Left colon (tissue), 2 donors: ENCODE measurements around the gene CSTF2. TPM values are rescaled to one million over a fixed set of nuclear protein-coding genes. Genes with fewer than 3 reads are reported as not detected.
"Not testable (repeated sequence)": the region's sequence is repeated elsewhere in the genome, so short reads cannot be mapped to it uniquely, and the experiment has no call there.

ENCODE experiments used
- ATAC-seq: fragments of 200-7000 bp; cut with Tn5 transposase; one replicate; pipeline ENCODE4 v1.9.1; 2020; ENCODE audit warnings: mild to moderate bottlenecking, moderate library complexity
- DNase-seq, 2 donors: peaks; one replicate each; pipeline ENCODE4 v3.0.0-alpha.2; 2020
- intact Hi-C, 2 donors: fragments of 100-400 bp; cut with DNase I in 1 of 2; cut with micrococcal nuclease in 1 of 2; formaldehyde crosslinking; loops; one replicate each; pipeline versions ENCODE4 v1.11.2 to v1.14.0; 2022; cut with DNase I, micrococcal nuclease
- long read RNA-seq: library from polyadenylated mRNA; unstranded; transcript quantifications from one replicate; pipeline ENCODE4 v2.0.0, GENCODE V29; 2021
- total RNA-seq, 2 donors: library from RNA; stranded (reverse); fragmentation: NEBNext Ultra II Directional; extraction: Animal tissue kit (Norgen Biotek cat#: 25700); gene quantifications; one replicate each; pipeline ENCODE4 v1.2.1, GENCODE V29; 2021
- donor health status: DM: no; HTN: no; CAD: no.
- donor health status: DM: yes; HTN: yes; CAD: no.

The CSTF2 gene, protein sequence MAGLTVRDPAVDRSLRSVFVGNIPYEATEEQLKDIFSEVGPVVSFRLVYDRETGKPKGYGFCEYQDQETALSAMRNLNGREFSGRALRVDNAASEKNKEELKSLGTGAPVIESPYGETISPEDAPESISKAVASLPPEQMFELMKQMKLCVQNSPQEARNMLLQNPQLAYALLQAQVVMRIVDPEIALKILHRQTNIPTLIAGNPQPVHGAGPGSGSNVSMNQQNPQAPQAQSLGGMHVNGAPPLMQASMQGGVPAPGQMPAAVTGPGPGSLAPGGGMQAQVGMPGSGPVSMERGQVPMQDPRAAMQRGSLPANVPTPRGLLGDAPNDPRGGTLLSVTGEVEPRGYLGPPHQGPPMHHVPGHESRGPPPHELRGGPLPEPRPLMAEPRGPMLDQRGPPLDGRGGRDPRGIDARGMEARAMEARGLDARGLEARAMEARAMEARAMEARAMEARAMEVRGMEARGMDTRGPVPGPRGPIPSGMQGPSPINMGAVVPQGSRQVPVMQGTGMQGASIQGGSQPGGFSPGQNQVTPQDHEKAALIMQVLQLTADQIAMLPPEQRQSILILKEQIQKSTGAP
- 10 to 100 TPM; 23.9 to 26.5 TPM for total RNA-seq
- long read RNA-seq, transcript CSTF2-201 (14 exons, 1,958 nt) = major isoform, 53 of 62 reads
- long read RNA-seq, partial matches to known transcripts = 9 of 62 reads
- long read RNA-seq, other reads (novel, unspliced or antisense) = 0 of 62 reads

DNA sequence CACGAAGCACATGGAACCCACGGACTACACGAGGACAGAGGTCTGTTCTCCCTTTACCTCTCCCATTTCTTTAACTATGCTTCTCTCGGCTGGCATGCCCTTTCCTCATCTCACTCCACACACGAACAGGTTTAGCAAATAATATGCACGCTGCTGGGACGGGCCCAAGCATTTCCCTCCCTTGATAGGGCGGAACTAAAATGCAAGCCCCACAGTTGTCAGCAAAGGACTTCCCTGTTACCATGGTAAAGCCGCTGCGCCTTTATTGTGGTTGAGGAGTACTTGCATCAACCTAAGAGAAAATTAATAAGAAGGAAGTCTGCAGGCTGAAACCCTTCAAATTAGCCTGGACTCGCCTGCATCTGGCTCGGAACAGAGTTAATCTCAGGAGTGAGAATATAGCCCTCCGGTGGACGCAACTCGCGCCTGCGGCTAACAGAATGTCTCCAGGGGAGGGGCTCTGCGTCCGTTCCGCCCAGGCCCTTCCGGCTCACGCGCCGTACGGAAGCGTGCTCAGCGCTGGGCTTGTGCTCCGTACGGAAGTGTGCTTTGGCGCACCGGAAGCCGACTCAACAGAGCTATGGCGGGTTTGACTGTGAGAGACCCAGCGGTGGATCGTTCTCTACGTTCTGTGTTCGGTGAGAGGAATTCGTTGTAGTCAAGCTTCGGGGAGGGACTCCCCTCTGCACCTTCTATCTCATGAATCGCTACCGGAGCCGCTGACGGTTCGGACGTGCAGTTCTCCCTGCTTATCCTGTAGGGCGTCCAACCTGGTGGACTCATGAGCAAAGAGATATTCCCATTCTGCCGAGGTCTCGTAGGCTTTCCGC, at the start of gene CSTF2:
TSS of gene CSTF2 (plus strand) at position 555 of the 830 bp plus-strand sequence. CDS start at position 581, 26 bp downstream.
- intact Hi-C loops = no loop called here
- ATAC-seq (peak; percentile 97), DNase-seq (peak; percentile 77 to 85)

DNA sequence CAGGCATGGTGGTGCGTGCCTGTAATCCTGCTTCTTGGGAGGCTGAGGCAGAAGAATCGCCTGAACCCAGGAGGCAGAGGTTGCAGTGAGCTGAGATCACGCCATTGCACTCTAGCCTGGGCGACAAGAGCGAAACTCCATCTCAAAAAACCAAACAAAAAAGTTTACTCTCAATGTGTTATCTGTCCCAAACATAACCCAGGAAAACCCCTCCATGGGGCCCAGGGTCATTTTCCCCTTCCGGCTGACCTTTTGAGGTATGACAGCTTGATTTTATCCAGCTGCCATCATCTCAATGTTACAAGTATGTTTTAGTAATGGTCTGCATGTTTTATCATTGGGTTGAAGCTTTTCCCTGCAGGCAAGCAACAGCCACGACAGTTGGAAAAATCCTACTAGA, 23.8 kb upstream of the CSTF2 start:
- ATAC-seq, DNase-seq, intact Hi-C loops: not testable (repeated sequence)

DNA sequence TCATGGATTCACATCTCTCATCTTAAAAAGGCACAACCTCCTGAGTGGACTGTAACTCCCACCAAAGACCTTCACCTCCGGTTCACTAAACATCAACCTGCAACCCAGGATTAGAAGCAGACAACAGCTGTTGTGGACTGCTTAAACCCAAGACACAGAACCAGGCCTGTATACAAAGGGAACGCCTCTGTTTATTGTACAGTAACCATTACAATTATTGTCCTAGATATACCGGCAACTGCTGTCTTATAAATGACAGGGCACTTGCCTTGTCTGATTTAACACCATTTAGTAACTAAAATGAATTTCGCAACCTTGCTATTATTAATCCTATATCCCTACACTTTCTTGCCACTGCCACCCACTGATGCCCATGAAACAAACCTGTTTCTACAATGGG, 22.8 kb upstream of the CSTF2 start:
- intact Hi-C loops = no loop called here
- ATAC-seq (peak; percentile 71), DNase-seq (no peak)

DNA sequence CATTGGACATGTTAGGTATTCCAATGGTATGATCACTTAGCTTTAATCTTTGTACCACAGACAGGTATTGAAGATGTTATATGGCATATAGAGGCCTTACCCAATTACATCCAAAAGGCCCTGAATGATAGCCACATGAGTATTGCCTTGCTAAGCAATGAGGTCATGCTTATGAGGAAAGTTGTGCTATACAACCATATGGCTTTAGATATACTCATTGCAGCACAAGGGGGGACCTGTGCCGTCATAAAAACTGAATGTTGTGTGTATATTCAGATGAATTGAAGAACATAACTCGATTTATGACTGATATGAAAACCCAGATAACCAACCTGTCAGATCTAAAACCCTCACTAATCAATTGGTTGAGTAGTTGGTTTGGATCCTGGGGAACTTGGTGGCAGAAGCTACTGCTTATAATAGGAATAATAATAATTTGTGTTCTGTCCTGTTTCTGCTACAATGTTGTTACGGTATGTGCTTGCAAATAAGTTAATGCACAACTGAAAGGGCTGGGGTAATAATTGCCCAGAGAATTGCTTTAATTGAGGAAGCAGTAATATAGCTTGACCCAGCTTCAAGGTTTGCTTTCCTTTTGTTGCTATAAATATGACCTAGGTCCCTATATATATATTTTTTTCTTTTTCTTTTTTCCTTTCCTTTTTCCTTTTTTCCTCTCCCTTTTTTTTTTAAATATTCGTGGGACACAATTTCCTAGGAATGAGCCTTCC, 21.5 kb upstream of the CSTF2 start:
- intact Hi-C loops = no loop called here
- DNase-seq = no peak

DNA sequence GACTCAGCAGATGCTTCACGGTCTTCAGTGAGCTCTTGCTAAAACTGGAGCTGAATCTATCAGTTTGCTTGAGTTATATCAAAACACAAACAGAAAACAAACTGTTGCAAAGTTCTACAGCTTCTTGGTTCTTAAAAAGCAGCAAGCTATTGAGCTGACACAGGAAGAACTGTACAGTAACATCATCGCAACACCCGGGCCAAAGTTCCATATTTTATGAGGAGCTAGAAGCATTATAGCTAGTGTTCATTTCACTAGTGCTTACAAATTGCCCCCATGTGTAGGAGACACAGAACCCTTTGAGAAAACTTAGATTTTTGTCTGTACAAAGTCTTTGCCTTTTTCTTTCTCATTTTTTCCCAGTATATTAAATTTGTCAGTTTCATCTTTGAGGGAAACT, 17.3 kb upstream of the CSTF2 start:
- intact Hi-C loops = no loop called here
- ATAC-seq (peak; percentile 86), DNase-seq (peak; percentile 22 to 28)

More for the DNA sequence above, 21.5 kb upstream of the CSTF2 start:
- ATAC-seq = peak; percentile 70

DNA sequence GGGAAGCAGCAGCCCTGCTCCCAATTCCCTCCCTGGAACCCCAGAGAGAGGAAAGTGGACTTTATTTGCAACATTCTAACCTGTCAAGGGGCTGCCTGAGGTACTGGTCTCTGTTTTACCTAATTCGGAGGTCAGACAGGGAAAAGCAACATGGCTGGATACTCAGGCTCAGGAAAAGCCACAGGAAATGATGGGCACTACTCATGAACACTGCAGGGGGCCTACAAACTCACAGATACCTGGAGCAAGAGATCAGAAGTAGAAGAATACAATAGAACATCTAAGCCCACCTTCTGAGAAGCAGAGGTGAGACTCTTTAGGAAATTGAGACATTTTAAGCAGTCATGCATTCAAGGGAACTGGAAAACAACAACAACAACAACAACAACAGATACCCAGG, 15.4 kb upstream of the CSTF2 start:
- ATAC-seq (no peak), DNase-seq (no peak)
- intact Hi-C loops = no loop called here

DNA sequence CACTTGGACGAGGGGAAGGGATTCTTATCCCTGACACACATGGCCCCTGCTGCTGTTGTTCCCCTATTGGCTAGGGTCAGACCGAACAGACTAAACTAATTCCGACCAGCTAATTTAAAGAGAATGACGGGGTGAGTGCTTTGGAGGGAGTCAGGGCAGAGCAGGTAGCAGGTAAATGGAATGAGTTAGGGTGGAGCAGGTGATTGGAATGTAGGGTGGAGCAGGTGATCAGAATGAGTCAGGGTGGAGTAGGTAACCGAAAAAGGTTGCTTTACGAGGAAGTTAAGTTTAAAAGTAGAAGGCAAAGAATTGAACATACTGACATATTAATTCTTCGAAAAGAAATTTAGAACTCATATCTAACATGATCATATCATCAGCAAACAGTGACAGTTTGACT, 11.9 kb upstream of the CSTF2 start:
- DNase-seq, intact Hi-C loops: not testable (repeated sequence)
- ATAC-seq = peak; percentile 36

DNA sequence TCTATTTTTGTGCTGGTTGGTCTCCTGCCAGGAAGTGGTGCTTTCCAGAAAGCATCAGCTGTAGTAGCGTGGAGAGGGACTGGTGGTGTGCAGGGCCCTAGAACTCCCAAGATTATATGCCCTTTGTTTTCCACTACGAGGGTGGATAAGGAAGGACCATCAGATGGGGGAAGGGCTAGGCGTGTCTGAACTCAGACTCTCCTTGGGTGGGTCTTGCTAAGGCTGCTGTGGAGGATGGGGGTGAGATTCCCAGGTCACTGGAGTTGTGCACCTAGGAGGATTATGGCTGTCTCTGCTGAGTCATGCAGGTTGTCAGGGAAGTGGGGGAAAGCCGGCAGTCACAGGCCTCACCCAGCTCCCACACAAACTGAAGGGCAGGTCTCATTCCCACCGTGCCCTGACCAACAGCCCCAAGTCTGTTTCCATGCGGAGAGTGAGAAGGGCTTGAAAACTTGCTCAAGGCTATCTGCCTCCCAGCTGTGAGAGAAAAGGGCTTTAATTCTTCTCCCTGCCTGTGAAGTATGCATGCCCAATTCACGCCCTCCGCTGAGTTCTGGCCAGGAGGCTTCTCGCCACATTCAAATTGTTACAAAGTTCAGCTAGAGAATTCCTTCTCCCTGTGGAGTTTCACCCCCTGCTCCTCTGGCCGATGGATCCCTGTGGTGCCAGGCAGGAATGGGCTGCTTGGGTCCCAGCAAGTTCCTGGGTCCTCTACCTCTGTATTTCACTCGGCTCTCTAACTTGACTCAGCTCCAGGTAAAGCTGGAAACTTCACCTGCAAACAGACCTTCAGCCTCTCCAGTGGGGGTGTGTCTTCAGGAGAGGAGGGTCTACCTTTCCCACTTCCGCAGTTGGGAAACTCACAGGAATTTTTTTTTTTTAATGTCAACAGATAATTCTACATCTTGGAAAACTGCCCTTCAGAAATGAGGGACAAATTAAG, 7.7 kb upstream of the CSTF2 start:
- ATAC-seq (peak; percentile 77), DNase-seq (peak; percentile 66 to 68)
- intact Hi-C loops = no loop called here

DNA sequence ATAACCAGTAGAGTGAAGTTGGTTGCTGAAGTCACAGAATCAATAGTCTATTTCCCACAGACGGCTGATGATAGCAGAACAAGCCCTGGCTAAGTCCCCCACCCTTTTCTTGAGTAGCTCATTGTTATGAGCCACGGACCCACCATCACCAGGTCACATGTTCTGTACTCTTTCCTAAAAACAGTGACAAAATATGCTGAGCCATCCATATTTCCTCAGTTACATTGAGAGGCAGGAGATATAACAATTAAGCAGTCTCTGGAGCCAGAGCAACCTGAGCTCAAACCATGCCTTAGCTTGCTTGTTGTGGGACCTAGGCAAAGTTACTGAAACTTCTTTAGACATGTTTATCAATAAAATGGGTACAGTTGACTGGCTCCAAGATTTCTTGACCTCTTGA, 2.9 kb upstream of the CSTF2 start:
- intact Hi-C loops = no loop called here
- DNase-seq (no peak), ATAC-seq (no peak)

DNA sequence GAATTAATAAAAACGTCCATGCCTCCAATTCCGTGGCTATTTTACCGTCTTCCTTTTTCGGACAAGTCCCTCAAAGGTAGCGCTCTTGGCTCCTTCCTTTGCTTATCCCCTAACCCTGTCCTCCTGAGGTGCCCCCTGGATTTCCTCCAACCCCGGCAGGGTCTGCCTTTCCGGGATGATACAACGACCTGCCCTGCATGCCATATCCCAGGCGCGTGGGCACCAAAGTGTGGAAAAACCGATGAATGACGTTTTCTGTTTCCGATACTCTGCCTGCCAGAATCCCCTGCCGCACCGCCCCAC, 706 bp upstream of the CSTF2 start:
- ATAC-seq (no peak), DNase-seq (no peak)

DNA sequence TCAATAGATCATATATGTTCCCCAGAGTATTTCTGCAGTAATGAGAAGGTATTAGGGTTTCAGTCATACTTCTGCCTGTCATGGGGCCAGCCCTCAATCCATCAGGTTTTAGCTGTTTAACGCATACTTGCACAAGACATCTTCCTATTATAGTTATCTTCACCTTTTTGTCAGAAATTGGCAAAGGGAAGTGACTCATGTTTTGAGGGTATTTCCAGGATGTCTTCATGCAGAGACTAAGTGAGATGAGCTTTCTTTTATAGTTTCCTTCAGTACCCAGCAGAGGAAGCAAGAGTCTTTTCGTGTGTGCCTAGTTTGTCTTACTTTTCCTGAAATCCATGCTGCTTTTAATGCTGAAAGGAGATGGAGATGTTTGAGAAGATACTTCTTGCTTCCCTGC, 9.5 kb downstream of the CSTF2 start:
- ATAC-seq = no peak
- no peak for DNase-seq
- intact Hi-C loops = no loop called here

More for the DNA sequence above, 706 bp upstream of the CSTF2 start:
- intact Hi-C loops = no loop called here

DNA sequence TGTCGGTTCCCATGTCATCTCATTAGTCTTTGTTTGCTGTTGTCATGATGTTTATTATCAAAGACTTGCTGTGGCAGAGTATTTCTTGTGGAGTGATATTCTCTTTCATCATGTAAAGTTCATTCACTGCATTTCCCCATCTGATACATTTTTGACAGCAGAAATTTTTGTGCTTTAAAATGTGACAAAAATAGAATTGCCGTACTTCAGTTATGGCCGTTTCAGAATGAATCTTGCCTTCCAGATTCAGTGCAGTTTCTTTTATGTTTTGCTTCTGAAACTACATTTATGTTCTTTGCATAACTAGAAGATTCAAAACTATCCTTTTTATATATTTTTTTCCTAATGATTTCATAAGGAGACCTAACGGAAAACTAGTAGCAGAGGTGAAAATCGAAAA, 10.0 kb downstream of the CSTF2 start:
- intact Hi-C loops = no loop called here
- ATAC-seq = no peak
- DNase-seq = no peak

DNA sequence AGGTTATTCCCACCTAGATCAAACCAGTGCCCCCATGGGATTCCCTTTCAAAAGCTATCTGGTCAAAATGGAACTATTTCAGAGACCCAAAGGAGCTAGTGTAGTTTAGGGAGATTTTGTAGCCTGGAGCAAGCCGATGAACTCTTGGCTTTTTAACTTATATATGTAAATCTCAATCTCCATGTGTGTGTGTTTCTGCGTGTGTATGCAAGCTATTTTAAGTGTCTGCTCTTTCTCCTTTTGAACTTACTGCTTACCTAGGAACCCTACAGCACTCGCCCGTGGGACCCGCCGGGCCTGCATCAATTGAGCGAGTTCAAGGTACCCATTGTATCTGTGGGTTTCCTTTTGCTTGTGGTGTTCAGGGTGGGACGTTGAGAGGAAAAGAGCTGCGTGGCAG, 10.4 kb downstream of the CSTF2 start:
- DNase-seq = no peak
- ATAC-seq = no peak
- intact Hi-C loops = no loop called here

DNA sequence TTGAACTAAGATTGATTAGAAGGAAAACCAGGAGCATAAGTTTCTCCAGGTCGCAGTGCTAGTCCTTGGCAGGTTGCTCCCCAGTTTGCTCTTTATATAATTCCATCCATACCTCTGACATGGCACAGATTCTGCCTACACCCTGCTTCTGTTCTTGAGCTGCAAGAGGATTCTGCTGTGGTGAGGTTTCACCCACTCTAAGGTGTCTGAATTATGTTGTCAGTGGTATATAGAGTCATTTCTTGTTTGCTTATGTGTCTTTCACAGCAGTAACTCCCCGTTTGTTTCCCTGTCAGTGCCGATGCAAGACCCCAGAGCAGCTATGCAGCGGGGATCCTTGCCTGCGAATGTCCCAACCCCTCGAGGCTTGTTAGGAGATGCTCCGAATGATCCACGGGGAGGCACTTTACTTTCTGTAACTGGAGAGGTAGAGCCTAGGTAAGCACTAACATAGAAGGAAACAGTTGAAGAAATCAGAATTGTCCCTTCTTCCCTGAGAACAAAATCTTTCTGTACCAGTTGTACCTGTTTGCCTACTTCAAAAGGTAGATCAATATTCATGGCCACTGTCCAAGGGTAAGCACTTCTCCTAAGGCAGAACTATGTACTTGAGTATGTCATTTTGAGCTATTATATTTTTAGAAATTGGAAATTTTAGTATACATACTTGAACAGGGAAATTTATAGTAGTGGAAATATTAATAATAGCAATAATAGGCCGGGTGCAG, 11.2 kb downstream of the CSTF2 start:
- ATAC-seq (no peak), DNase-seq (no peak)
- intact Hi-C loops = no loop called here

DNA sequence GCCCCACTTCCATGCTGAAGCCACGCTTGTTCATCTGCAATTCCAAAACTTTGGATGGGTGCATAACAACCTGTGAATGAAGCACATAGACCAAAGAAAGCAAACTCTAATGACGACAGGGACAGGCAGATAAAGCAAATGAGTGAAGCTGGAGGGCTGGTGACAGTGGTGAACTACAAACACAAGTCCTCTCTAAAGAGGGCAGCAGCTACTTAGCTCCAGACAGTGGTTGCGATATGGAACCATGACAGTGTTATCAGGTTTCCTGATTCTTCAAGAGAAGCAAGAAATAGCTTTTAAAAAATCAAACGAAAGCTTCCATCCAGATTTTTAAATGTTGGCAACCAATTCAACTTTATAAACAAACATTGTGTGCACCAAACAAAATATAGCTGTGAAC, 30.1 kb downstream of the CSTF2 start:
- DNase-seq (no peak), ATAC-seq (no peak)
- intact Hi-C loops = no loop called here

DNA sequence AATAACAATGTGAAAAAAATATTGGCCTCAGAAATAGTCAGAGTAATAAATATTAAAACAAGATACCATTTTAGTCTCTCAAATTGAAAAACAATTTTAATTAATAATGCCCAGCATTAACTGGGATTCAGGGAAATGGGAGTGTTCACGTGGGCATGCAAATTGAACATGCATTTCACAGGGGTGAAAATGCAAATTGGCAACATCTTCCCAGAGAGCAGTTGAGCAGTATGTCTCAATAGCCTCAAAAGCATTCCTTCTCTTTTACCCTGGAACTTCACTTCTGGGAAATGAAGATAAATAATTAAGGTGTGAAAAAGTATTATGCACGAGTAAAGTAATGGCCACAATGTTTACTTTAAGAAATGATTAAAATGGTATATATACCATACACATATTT, 32.6 kb downstream of the CSTF2 start:
- intact Hi-C loops = no loop called here
- no peak for DNase-seq
- no peak for ATAC-seq

DNA sequence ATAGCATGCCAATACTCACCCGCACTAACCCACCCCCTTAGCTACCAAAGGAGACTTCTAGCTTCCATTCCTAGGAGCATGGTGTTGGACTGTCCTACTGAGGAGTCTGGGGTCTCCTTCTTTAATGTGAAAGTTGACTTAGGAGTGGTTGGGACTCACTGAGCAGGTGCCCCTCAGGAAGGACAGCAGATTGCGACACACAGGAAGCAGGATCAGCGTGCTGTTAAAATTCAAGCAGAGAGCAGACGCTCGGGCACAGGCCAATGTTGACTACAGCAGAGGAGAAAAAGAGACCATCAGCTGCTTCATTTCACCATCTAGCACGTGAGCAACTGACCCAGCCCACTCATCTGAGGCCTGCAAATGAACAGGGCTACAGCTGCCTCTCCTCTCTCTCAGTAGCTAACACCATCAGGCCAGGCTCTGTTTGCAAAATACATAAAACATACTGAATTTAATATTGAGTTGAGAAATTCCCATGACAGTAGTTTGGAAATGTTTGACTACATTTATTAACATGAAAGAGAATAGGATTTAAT, 43.2 kb downstream of the CSTF2 start:
- intact Hi-C loops = no loop called here
- no peak for ATAC-seq
- no peak for DNase-seq
